ENCODE measurements around the gene WSCD2.

Gene WSCD2

DNA sequence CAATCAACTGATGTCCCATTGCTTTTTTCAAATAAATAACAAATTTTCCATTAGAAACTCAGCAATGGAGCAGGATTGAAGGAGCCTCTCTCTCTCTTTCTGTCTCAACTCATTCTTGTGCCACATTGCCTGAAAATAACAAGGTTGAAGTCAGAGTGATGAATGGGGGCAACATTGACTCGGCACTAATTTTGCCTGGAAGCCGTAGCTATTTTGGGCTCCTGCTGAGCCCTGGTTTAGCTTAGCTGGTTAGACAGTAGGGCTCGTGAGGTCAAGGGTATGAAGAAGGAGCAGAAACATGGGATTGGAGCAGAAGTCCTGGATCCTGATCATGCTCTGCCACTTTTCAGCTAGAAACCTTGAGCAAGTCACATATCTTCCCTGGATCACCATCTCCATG is 38.9 kb downstream of the WSCD2 start:
- DNase-seq: no peak

DNA sequence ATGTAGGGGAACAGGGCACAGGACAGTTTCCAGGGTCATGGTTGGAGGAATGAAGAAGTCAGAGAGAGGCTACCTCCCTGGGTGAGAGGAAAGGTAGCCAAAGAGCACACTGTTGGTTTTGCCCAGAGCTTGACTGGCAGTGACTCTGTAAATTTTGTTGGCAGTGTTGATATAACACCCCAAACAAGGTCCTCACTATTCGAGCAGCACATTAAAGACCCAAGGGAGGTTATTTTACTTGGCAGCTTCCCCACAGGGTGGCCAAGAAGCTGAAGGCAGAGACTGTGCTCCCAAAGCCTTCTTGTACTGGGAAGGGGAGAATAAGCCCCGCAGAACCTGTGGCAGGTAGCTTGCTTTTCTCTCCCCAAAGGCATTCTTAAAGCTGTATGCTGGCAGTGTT is 40.6 kb downstream of the WSCD2 start:
- DNase-seq: no peak

GRCh38 chr12:108170164-108170563 is 41.1 kb downstream of the WSCD2 start:
- no peak for DNase-seq

DNA sequence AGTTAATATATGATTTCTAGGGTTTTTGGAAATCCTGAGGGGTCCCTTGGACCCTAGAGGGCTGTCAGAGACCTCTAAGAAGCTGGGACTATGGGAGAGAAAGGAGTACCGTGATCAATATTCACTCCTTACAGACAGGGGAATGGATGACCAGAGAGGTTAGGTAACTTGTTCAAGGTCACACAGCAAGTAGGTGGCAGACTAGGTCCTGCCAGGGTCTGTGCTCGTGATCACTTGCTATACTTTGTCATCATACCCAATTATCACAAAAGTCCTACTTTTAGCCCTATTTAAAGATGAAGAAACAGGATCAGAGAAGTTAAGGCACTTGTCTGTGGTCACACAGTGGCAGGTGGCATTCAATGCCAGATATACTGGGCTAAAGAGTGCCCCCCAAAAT is 42.9 kb downstream of the WSCD2 start:
- DNase-seq: no peak

- no peak for DNase-seq
Observed at GRCh38 chr12:108173160-108173559, 44.1 kb downstream of the WSCD2 start.

- no peak for DNase-seq
Observed at GRCh38 chr12:108173892-108174291, 44.8 kb downstream of the WSCD2 start.

GRCh38 chr12:108174641-108175040 is 45.6 kb downstream of the WSCD2 start:
- no peak for DNase-seq

- no peak for DNase-seq
Observed at GRCh38 chr12:108175310-108175709, 46.2 kb downstream of the WSCD2 start.

GRCh38 chr12:108176292-108176691 is 47.2 kb downstream of the WSCD2 start:
- DNase-seq: no peak

DNA sequence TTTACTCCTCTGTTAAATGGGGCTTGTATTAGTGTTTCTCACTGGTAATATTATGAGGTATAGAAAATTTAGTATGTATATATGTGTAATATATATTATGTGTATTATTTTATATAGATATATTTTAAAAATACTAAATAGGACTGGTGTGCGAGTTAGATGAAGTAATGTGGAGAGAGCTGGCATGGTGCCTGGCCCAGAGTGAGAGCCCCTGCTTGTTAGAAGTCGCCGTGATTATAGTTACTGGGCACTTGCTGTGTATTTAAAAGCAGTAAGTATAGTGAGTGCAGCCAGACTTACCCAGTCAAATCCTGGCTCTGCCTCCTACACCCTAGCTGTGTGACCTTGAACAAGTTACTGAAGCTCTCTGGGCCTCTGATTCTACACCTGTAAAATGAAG is 48.0 kb downstream of the WSCD2 start:
- no peak for DNase-seq

GRCh38 chr12:108179305-108179704 is 50.2 kb downstream of the WSCD2 start:
- DNase-seq: no peak

GRCh38 chr12:108180255-108181094 is 51.4 kb downstream of the WSCD2 start:
- no peak for DNase-seq

DNA sequence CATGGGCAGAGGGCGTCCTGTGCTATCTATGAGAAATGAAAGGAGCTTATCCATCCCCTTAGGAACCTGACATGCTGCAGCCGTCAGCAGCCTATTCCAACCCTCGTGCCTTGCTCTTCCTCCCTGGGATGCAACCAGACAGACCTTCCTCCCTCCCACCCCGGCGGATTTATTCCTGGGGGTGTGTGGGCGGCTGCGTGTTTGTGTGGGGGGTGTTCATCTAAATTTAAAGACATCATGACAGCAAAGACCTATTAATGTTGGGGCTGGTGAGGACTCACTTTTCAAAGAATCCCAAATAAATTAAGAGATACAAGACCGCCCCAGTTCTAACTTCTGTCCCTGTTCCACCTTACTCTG is 52.0 kb downstream of the WSCD2 start:
- no peak for DNase-seq

GRCh38 chr12:108182096-108182495 is 53.0 kb downstream of the WSCD2 start:
- DNase-seq: no peak

DNA sequence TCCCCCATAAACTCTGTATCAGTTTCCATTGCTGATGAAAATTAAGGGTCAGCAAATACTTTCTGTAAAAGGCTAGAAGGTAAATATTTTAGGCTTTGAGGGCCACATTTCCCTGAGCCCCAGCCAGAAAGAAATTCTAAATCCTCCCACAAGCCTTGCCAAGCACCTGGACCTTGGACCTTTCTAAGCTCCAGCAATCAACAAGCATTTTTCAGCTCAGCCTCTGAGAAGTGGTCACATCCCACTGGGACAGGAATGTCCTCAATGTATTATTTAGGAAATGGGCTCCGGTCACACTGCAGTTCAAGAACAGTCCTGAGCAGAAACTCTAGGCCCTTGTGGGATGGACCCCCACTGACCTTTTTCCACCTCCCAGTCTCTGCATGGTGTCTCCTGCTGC is 55.9 kb downstream of the WSCD2 start:
- DNase-seq: no peak

DNA sequence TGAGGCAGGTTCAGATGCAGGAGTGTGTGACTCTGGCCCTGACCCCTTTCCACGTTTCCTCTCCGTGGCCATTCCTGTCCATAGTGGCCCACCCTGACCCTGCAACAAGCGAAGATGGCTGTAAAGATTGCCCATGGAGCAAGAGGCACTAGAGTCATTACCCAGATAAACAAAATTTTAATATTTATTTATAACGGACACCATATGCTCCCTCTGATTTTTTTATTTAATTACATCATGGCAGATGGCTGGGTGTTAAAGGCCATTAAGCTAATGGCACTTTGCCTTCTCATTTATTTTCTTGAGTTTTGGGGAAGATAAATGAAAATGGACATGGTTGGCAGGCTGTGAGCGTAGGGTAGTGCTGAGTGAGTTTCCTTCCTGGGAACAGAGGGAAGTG is 58.7 kb downstream of the WSCD2 start:
- no peak for DNase-seq

- DNase-seq: no peak
Observed at GRCh38 chr12:108190529-108190928, 61.4 kb downstream of the WSCD2 start.

DNA sequence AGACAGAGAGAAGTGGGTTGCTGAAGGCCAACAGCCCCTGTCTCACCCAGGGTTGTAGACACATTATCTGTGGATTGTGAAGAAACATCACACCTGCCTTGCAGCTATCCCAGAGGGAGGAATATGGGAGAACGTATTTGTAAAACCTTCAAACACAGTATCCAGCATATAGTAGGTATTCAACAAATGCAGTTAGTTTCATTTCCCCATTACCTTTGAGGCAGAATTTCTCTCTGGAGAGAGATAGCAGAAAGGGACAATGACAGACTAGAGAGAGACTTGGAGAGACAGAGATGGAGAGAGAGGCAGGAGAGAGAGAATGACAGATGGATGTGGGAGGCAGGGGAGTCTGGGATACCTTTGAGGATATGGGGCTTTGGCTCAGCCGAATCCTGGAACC is 62.0 kb downstream of the WSCD2 start:
- DNase-seq: no peak

GRCh38 chr12:108191938-108192337 is 62.9 kb downstream of the WSCD2 start:
- DNase-seq: no peak

- DNase-seq: no peak
Observed at GRCh38 chr12:108193493-108193892, 64.4 kb downstream of the WSCD2 start.

DNA sequence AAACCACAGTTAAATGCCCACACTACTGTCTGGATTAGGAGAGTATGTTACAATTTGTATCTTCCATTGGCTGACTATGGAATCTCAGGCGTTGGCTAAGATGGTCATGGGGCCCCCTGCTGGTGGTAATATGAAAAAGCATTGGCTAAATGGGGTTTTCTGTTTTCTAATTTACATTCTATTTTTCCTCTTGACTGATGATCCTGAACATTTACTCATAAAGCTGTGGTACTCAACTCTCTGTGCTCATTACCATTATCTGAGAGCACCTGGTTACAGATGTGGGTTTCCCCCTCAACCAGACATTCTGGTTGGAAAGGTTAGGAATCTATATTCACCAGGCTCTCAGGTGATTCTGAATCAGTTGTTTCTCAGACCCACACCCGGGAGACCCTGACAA is 64.8 kb downstream of the WSCD2 start:
- no peak for DNase-seq

DNA sequence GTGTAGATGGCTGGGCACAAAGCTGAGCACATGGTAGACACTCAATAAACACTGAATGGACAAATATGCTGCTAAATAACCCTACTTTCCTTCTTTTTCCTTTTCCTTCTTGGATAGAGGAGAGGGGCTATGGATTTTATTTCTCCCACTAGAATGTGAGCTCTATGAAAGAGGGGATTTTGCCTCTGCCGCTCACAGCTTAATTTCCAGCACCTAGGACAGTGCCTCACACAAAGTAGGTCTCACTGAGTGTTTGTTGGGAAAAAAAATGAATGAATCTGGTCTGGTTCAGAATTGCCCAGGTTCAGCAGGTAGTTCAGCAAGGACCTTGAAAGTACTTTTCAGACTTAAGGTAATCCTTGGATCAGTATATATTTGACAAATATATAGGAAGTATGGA is 65.5 kb downstream of the WSCD2 start:
- DNase-seq: no peak

- DNase-seq: no peak
Observed at GRCh38 chr12:108196319-108196718, 67.2 kb downstream of the WSCD2 start.

DNA sequence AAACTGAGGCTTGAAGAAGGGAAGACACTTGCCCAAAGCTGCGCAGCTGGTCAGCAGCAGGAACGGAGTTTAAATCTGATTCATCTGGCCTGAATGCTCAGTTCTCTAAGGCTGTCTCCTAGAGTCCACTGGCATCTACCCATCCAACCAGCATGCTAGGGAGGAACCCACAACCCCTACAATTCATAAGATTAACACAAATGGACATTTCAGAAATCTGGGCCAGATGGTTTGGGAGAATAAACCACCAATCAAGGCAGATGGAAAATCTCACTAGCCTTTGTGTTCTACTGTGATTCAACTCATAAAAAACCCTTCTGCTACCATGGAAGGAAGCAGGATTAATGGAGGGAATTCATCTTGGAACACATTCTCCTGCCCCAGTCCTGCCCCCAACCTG is 67.8 kb downstream of the WSCD2 start:
- no peak for DNase-seq

GRCh38 chr12:108198043-108198442 is 69.0 kb downstream of the WSCD2 start:
- no peak for DNase-seq

Data from NCI-H774 (cell line).